RPMI8226 (cell line): ENCODE measurements around the gene ZNF613.
A peak's percentile ranks its signal among the peaks of the same experiment; 100 is the strongest.
"Not testable (repeated sequence)": the region's sequence is repeated elsewhere in the genome, so short reads cannot be mapped to it uniquely, and the experiment has no call there.

Experiments used
- DNase-seq: peaks from one replicate; pipeline ENCODE4 v3.0.0-alpha.2; 2015

Gene ZNF613

GRCh38 chr19:51944798-51945552 is 17.7 kb downstream of the ZNF613 start:
- DNase-seq = no peak

- no peak for DNase-seq
Measured at GRCh38 chr19:51946602-51947001, 19.3 kb downstream of the ZNF613 start.

GRCh38 chr19:51948975-51949374 is 21.7 kb downstream of the ZNF613 start:
- no peak for DNase-seq

GRCh38 chr19:51957846-51958245 is 30.6 kb downstream of the ZNF613 start:
- not testable (repeated sequence) for DNase-seq

- DNase-seq = no peak
Measured at GRCh38 chr19:51959791-51960190, 32.5 kb downstream of the ZNF613 start.

- DNase-seq = not testable (repeated sequence)
Measured at GRCh38 chr19:51960621-51961233, 33.5 kb downstream of the ZNF613 start.

GRCh38 chr19:51965583-51965982 is 38.3 kb downstream of the ZNF613 start:
- no peak for DNase-seq

- no peak for DNase-seq
Measured at GRCh38 chr19:51970718-51971117, 43.4 kb downstream of the ZNF613 start.

- DNase-seq = peak; percentile 14
Measured at GRCh38 chr19:51971624-51972023, 44.4 kb downstream of the ZNF613 start.

GRCh38 chr19:51975787-51976186 is 48.5 kb downstream of the ZNF613 start:
- not testable (repeated sequence) for DNase-seq

GRCh38 chr19:51976852-51977251 is 49.6 kb downstream of the ZNF613 start:
- DNase-seq = no peak

GRCh38 chr19:51977346-51977745 is 50.1 kb downstream of the ZNF613 start:
- no peak for DNase-seq

GRCh38 chr19:51978882-51979281 is 51.6 kb downstream of the ZNF613 start:
- no peak for DNase-seq

GRCh38 chr19:51980116-51980736 is 53.0 kb downstream of the ZNF613 start:
- DNase-seq = no peak

- not testable (repeated sequence) for DNase-seq
Measured at GRCh38 chr19:51980926-51981325, 53.7 kb downstream of the ZNF613 start.

- no peak for DNase-seq
Measured at GRCh38 chr19:51983361-51983760, 56.1 kb downstream of the ZNF613 start.

GRCh38 chr19:51986309-51987291 is 59.3 kb downstream of the ZNF613 start, which contains the start of gene ZNF350:
Gene ZNF350 (minus strand): TSS chr19:51986840. CDS start chr19:51974360, 12,480 bp downstream.
- DNase-seq = peak; percentile 95

- DNase-seq = no peak
Measured at GRCh38 chr19:51993422-51993821, 66.2 kb downstream of the ZNF613 start.

GRCh38 chr19:51994048-51994644 is 66.9 kb downstream of the ZNF613 start:
- no peak for DNase-seq
